ENCODE data around the gene HCFC1.

The HCFC1 gene

DNA sequence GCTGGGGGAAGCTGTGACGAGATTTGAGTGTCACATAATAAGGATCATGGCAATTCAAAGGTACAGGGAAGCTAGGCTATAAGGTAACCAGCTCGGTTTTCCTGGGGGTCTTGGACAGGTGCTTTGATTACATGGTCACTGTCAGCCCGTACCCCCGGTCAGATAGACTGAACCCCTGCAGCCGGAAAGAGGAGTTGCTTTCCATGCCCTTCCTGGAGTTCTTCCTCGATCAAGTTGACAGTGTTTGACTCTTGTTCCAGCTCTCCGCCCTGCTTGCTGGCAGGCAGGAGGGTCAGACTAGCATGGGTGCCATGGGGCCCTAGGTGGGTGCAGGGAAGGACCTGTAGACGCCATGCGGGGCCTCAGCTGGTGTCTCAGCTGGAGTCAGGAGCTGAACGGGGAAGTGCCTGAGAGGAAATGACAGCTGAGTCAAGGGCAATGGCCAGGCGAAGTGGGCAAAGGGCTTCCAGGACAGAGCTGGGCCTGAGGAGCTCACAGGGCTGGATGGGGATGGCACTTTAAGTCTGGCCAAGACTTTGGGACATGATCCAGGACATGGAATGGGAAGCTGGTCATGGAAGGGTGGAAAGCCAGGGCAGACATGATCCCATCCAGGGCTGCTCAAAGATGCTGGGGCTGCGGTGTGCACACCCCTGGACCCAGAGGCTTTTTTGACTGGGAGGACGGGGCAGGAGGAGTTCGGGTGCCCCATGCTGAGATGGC is 2.5 kb upstream of the HCFC1 start:
- DNase-seq (ENCODE audit: low read depth, low spot score) = no peak

GRCh38 chrX:153973127-153974002 is 1.7 kb upstream of the HCFC1 start:
- DNase-seq (ENCODE audit: low read depth, low spot score) = no peak

- peak; percentile 66 for DNase-seq (ENCODE audit: low read depth, low spot score)
These were observed 929 bp upstream of the HCFC1 start, which contains the start of gene TMEM187 for GRCh38 chrX:153972368-153973126. TSS of gene TMEM187 (plus strand) at chrX:153972754. CDS start at chrX:153982063, 9,309 bp downstream.

DNA sequence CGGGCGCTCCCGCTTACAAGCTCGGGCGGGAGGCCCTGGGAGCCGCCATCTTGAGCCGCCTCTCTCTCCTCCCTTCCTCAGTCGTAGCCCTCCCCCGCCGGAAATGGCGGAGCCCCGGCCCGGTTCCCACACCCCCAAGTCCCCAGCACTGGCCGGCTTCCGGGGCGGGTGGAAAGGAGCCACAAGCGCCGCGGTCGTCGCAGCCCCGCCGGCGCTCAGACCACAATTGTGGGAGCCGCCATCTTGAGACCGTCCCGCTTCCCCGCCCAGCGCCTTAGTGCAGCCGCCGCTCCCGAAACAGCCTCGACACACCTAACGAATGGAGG is 531 bp downstream of the HCFC1 start:
- DNase-seq (ENCODE audit: low read depth, low spot score) = peak; percentile 55

DNA sequence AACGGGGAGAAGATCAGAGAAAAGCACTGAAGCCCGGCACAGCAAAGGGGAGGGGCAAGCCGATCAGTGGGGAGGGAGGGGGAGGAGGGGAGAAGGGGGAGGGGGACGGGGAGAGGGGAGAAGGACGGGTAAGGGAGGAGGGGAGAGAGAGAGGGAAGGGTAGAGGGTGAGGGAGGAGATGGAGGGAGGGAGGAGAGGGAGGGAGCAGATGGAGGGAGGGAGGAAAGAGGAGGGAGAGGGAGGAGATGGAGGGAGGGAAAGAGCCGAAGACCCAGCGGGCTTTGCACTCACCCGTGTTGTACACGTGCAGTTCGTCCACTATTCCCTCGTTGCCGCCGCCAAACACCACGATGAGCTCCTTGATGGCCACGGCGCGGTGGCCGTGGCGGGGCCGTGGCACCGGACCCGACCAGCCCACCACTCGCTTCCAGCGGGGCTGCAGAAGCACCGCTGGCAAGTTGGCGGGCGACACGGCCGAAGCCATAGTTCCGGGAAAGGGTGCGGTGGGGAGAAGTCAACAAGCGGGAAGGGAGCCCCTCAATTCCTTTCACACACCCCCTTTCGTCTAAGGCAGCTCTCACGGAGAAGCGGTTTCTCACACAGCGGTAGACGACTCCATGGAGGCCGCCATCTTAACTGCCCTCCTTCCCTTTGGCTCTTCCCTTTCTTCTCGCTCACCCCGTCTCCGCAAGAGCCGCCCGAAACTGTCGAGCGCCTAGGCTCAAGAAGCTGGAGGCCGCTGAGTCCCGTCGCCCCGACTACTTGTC is 1.1 kb downstream of the HCFC1 start:
- no peak for DNase-seq (ENCODE audit: low read depth, low spot score)

GRCh38 chrX:153969904-153970356 is 1.7 kb downstream of the HCFC1 start:
- DNase-seq (ENCODE audit: low read depth, low spot score) = no peak

GRCh38 chrX:153969125-153969903 is 2.3 kb downstream of the HCFC1 start:
- DNase-seq (ENCODE audit: low read depth, low spot score) = no peak

GRCh38 chrX:153968754-153969124 is 2.9 kb downstream of the HCFC1 start:
- no peak for DNase-seq (ENCODE audit: low read depth, low spot score)

DNA sequence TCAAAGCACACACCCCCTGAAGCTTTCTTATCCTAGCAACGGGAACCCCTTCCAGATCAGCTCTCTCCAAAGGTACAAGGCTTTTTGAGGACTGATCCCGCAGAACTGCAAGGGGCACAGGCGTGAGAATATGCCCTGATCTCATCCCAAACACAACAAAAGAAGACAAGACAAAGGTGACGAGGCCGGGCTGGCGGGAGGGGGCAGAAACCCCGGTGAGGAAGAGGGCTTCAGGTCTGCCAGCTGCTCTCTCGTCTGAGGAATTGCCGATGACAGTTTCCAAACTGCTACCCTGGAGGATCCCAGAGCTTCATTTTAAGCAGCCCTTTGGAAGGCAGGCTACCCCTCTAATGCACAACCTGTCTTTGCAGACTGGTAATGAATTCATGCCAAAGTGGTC is 3.4 kb downstream of the HCFC1 start:
- no peak for DNase-seq (ENCODE audit: low read depth, low spot score)

DNA sequence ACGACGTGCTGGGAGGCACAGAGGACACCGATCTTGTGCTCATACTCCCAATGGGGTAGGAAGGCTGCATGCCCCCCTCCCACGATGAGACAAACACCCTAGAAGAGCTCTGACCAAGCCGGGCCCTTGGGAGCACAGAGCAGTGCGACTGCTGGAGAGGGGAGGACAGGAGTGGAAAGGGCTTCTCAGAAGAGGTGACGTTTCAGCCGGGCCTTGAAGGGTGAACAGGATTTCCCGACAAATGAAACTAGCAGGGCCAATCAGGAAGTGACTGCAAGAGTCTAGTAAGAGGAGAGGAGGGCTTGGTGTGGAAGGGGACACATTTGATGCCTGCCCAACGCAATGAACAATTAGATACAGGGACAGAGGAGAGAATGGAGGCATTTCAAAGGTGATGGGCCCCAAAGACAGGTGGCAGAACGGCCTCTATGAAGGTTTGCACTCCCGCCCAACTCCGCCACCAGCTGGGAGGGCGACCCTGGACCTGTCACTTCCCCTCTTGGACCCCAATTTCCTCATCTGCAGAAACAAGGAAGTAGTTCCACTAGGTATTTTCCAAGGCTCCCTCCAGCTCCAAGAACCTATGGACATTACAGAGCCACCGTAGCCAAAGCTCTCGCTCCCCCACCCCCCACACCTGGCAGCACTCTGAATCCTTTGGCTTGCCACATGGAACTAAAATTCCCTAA is 3.9 kb downstream of the HCFC1 start:
- DNase-seq (ENCODE audit: low read depth, low spot score) = no peak

DNA sequence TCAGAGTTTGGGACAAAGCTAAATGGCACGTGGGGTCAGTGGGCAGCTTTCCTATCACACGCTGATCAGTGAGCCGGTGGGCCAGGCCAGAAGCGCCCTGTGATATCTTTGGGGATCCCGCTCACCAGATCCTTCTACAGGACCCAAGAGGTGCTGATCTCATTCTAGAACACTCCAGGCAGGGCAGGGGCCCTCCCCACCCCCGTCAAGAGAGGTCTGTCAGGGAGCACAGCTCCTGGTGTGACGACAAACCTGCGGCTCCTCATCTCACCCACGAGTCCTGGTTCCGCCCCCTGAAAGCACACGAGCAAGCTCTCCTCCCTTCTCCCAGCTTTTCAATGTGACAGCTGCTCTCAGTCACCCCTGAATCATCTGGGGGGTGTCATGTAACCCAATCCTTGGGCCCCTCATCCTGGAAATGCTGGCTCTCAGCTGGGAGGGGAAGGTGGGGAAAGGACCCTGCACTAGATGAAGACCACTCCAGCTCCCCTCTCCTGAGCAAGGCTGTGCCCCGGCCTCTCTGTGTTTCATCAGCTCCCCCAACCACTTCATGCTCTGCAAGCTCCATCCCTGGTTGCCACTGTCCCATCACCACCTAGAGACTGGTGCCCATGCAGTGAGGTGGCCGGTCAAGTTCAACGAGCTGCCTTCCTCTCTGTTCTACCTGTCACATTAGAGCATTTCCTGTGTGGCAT is 4.6 kb downstream of the HCFC1 start:
- DNase-seq (ENCODE audit: low read depth, low spot score) = no peak

DNA sequence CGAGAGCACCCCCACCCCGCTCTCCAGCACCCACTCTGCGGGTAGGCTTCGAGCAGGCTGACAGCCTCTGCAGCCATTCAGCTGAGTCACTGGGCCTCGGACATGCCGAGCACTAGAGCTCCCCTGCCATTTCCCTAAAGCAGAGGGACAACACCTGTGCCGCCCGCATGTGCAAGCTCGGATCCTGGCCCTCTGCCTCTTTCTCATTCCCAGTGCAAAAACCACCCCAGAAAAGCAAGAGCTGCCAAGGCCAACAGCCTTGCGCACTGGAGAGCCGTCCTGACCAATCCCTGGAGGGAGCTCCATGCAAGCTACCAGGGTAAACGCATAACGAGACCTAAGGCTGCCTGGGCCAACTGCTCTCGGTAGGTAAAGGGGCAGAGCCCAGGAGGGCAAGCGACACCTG is 5.3 kb downstream of the HCFC1 start:
- no peak for DNase-seq (ENCODE audit: low read depth, low spot score)

DNA sequence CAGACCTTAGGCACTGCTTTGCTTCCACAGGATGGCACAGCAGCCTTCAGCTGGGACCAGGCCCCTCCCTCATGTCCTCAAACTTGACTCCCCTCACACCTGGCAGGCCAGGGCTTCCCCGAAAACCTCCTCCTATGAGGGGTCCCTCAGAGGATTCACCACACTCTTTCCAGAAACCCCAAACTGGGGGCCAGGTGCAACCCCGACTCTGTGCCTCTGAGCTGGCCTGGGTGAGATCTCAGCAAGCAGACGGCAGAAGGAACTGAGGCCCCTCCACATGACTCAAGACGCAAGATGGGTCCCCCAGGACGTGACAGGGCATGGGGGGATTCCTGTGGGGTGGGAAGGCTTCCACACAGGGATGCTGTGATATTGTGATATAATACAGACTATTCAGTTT is 6.2 kb downstream of the HCFC1 start:
- DNase-seq (ENCODE audit: low read depth, low spot score) = no peak

DNA sequence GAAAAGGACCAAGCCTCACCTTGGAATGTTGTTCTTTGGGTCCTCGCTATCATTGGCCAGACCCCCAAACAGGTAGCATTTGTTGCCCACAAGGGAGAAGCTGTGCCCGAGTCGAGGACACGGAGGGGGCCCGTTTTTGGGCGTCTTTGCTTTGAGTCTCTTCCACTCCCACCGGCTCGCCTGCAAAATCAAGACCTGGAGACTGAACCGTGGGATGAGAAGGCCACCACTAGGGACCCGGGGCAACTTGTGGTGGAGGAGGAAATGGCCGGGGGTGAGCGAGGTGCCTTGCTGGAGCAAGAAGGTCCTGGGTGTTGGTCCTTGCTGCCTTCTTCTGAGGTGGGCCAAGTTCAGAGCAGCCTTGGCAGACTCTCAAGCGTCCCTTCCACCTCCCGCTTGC is 7.5 kb downstream of the HCFC1 start:
- DNase-seq (ENCODE audit: low read depth, low spot score) = no peak

GRCh38 chrX:153963546-153963945 is 8.1 kb downstream of the HCFC1 start:
- no peak for DNase-seq (ENCODE audit: low read depth, low spot score)

- DNase-seq (ENCODE audit: low read depth, low spot score) = no peak
These were observed 10.3 kb downstream of the HCFC1 start for GRCh38 chrX:153961292-153961691.

DNA sequence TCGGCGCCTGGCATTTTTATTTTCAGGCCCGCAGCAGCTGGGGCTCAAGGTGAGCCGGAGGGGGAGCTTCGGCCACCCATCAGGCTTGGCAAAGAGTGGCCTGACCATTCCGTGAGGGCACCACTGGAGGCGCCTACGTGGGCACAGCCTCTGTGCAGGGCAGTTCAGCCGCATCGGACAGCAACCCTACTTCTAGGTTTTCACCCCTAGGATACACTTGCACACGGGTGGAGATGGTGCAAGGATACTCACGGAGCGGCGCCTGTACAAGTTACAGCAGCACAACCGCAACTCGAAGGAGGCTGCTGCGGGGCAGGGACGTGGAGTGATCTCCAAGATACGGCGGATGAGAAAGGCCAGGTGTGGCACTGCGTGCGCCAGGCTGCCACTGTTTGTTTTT is 10.8 kb downstream of the HCFC1 start:
- DNase-seq (ENCODE audit: low read depth, low spot score) = no peak

DNA sequence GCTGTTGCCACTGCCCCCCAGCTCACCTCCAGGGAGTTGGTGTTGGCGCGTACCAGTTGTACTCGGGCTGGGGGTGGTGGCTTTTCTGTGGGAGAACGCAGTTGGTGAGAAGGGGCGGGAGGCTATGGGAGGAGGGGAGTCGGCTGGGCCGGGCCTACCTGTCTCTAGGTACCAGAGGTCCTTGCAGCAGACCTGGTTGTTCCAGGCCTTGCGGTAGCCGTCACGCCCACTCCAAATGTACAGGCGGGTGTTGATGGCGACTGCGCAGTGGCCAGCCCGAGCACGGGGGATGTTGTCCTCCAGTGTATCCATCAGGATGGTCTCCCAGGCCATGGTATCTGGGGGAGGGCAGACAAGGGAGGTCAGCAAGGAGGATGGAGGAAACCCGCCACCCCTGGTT is 11.5 kb downstream of the HCFC1 start:
- DNase-seq (ENCODE audit: low read depth, low spot score) = no peak

DNA sequence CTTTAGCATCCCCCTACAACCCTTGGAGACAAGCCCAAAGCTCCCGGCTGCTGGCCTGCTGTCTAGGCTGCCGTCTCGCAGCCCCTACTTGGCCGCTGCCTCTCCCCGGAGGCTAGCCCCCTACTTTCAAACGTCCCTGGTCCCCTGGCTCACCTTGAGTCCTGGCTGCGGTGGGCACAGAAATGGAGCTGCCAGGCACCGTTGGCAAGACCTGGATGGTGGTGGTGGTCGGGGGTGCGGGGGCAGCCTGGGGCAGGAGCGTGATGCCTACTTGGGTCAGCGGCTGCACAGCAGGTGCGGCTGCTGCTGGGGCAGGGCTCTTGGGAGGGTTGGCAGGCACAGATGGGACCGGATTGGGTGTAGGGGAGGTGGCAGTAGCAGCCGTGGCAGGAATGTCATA is 12.0 kb downstream of the HCFC1 start:
- DNase-seq (ENCODE audit: low read depth, low spot score) = no peak

- DNase-seq (ENCODE audit: low read depth, low spot score) = no peak
These were observed 13.0 kb downstream of the HCFC1 start for GRCh38 chrX:153958605-153959004.
